ENCODE results near the gene KIAA0825.
A peak's percentile ranks its signal among the peaks of the same experiment; 100 is the strongest.

The KIAA0825 gene

GRCh38 chr5:94243612-94244011 is 374.8 kb downstream of the KIAA0825 start:
- Histone ChIP-seq H3K9me3 (ENCODE audit: control insufficient read depth in 5 of 5, low read length in 5 of 5) (no peaks in the 10 kb centered on the region), H3K27ac (ENCODE audit: low read depth, low read length) (no peak overlapping the region), H3K36me3 (ENCODE audit: control insufficient read depth in 5 of 5, insufficient read depth in 5 of 5, low read length in 5 of 5) (no peaks in the 10 kb centered on the region), H3K27me3 (ENCODE audit: control insufficient read depth in 5 of 5, insufficient read depth in 4 of 5, low read length in 5 of 5) (no peaks in the 10 kb centered on the region), H3K4me1 (ENCODE audit: control insufficient read depth in 5 of 5, insufficient read depth in 5 of 5, low read length in 5 of 5) (peaks cover 7 to 30% (median 16%) of the 10 kb centered on the region in 5 donors), H3K9ac (ENCODE audit: low read length in 5 of 5) (no peak overlapping the region), H3K4me3 (ENCODE audit: low read depth in 1 of 5, low read length in 5 of 5) (no peak overlapping the region)

- H3K9me3 ChIP-seq (ENCODE audit: control insufficient read depth in 5 of 5, low read length in 5 of 5), result peaks cover 0 to 2% (median 0%) of the 10 kb centered on the region in 5 donors
- no peaks in the 10 kb centered on the region for H3K27me3 ChIP-seq (ENCODE audit: control insufficient read depth in 5 of 5, insufficient read depth in 4 of 5, low read length in 5 of 5)
- H3K27ac ChIP-seq (ENCODE audit: low read depth, low read length), result peak overlapping the region; percentile 34
- H3K36me3 ChIP-seq (ENCODE audit: control insufficient read depth in 5 of 5, insufficient read depth in 5 of 5, low read length in 5 of 5), result no peaks in the 10 kb centered on the region
- H3K4me3 ChIP-seq (ENCODE audit: low read depth in 1 of 5, low read length in 5 of 5), result no peak overlapping the region
- no peak overlapping the region for H3K9ac ChIP-seq (ENCODE audit: low read length in 5 of 5)
- peaks cover 7 to 30% (median 16%) of the 10 kb centered on the region in 5 donors for H3K4me1 ChIP-seq (ENCODE audit: control insufficient read depth in 5 of 5, insufficient read depth in 5 of 5, low read length in 5 of 5)
Observed at GRCh38 chr5:94240993-94241651, 377.3 kb downstream of the KIAA0825 start.

GRCh38 chr5:94240596-94240992 is 377.8 kb downstream of the KIAA0825 start:
- peaks cover 0 to 7% (median 5%) of the 10 kb centered on the region in 5 donors for H3K9me3 ChIP-seq (ENCODE audit: control insufficient read depth in 5 of 5, low read length in 5 of 5)
- H3K4me3 ChIP-seq (ENCODE audit: low read depth in 1 of 5, low read length in 5 of 5), result no peak overlapping the region
- H3K9ac ChIP-seq (ENCODE audit: low read length in 5 of 5), result no peak overlapping the region
- no peaks in the 10 kb centered on the region for H3K27me3 ChIP-seq (ENCODE audit: control insufficient read depth in 5 of 5, insufficient read depth in 4 of 5, low read length in 5 of 5)
- H3K27ac ChIP-seq (ENCODE audit: low read depth, low read length), result peak overlapping the region; percentile 34
- H3K36me3 ChIP-seq (ENCODE audit: control insufficient read depth in 5 of 5, insufficient read depth in 5 of 5, low read length in 5 of 5), result no peaks in the 10 kb centered on the region
- peaks cover 7 to 27% (median 16%) of the 10 kb centered on the region in 5 donors for H3K4me1 ChIP-seq (ENCODE audit: control insufficient read depth in 5 of 5, insufficient read depth in 5 of 5, low read length in 5 of 5)

- Histone ChIP-seq H3K9ac (ENCODE audit: low read length in 5 of 5) (no peak overlapping the region), H3K4me1 (ENCODE audit: control insufficient read depth in 5 of 5, insufficient read depth in 5 of 5, low read length in 5 of 5) (peaks cover 7 to 22% (median 16%) of the 10 kb centered on the region in 5 donors), H3K27ac (ENCODE audit: low read depth, low read length) (peak overlapping the region; percentile 34), H3K9me3 (ENCODE audit: control insufficient read depth in 5 of 5, low read length in 5 of 5) (peaks cover 0 to 9% (median 5%) of the 10 kb centered on the region in 5 donors), H3K4me3 (ENCODE audit: low read depth in 1 of 5, low read length in 5 of 5) (no peak overlapping the region), H3K36me3 (ENCODE audit: control insufficient read depth in 5 of 5, insufficient read depth in 5 of 5, low read length in 5 of 5) (no peaks in the 10 kb centered on the region), H3K27me3 (ENCODE audit: control insufficient read depth in 5 of 5, insufficient read depth in 4 of 5, low read length in 5 of 5) (no peaks in the 10 kb centered on the region)
Observed at GRCh38 chr5:94240134-94240533, 378.3 kb downstream of the KIAA0825 start.

GRCh38 chr5:94239266-94239665 is 379.1 kb downstream of the KIAA0825 start:
- no peak overlapping the region for H3K4me3 ChIP-seq (ENCODE audit: low read depth in 1 of 5, low read length in 5 of 5)
- H3K27ac ChIP-seq (ENCODE audit: low read depth, low read length), result no peak overlapping the region
- peaks cover 0 to 14% (median 5%) of the 10 kb centered on the region in 5 donors for H3K9me3 ChIP-seq (ENCODE audit: control insufficient read depth in 5 of 5, low read length in 5 of 5)
- no peaks in the 10 kb centered on the region for H3K36me3 ChIP-seq (ENCODE audit: control insufficient read depth in 5 of 5, insufficient read depth in 5 of 5, low read length in 5 of 5)
- no peak overlapping the region for H3K9ac ChIP-seq (ENCODE audit: low read length in 5 of 5)
- H3K27me3 ChIP-seq (ENCODE audit: control insufficient read depth in 5 of 5, insufficient read depth in 4 of 5, low read length in 5 of 5), result no peaks in the 10 kb centered on the region
- peaks cover 7 to 27% (median 20%) of the 10 kb centered on the region in 5 donors for H3K4me1 ChIP-seq (ENCODE audit: control insufficient read depth in 5 of 5, insufficient read depth in 5 of 5, low read length in 5 of 5)

- peaks cover 0 to 24% (median 6%) of the 10 kb centered on the region in 5 donors for H3K4me1 ChIP-seq (ENCODE audit: control insufficient read depth in 5 of 5, insufficient read depth in 5 of 5, low read length in 5 of 5)
Observed at GRCh38 chr5:94234987-94235386, 383.4 kb downstream of the KIAA0825 start.

GRCh38 chr5:94228791-94229190 is 389.6 kb downstream of the KIAA0825 start:
- H3K4me1 ChIP-seq (ENCODE audit: control insufficient read depth in 5 of 5, insufficient read depth in 5 of 5, low read length in 5 of 5), result peaks cover 0 to 21% (median 3%) of the 10 kb centered on the region in 5 donors
- no peak overlapping the region for H3K4me3 ChIP-seq (ENCODE audit: low read depth in 1 of 5, low read length in 5 of 5)
- no peaks in the 10 kb centered on the region for H3K36me3 ChIP-seq (ENCODE audit: control insufficient read depth in 5 of 5, insufficient read depth in 5 of 5, low read length in 5 of 5)
- no peak overlapping the region for H3K9ac ChIP-seq (ENCODE audit: low read length in 5 of 5)
- no peaks in the 10 kb centered on the region for H3K27me3 ChIP-seq (ENCODE audit: control insufficient read depth in 5 of 5, insufficient read depth in 4 of 5, low read length in 5 of 5)
- peak overlapping the region; percentile 20 for H3K27ac ChIP-seq (ENCODE audit: low read depth, low read length)
- no peaks in the 10 kb centered on the region for H3K9me3 ChIP-seq (ENCODE audit: control insufficient read depth in 5 of 5, low read length in 5 of 5)

More at GRCh38 chr5:94234987-94235386, 383.4 kb downstream of the KIAA0825 start:
- peaks cover 0 to 14% (median 5%) of the 10 kb centered on the region in 5 donors for H3K9me3 ChIP-seq (ENCODE audit: control insufficient read depth in 5 of 5, low read length in 5 of 5)
- no peak overlapping the region for H3K4me3 ChIP-seq (ENCODE audit: low read depth in 1 of 5, low read length in 5 of 5)
- no peak overlapping the region for H3K9ac ChIP-seq (ENCODE audit: low read length in 5 of 5)
- no peak overlapping the region for H3K27ac ChIP-seq (ENCODE audit: low read depth, low read length)
- H3K36me3 ChIP-seq (ENCODE audit: control insufficient read depth in 5 of 5, insufficient read depth in 5 of 5, low read length in 5 of 5), result no peaks in the 10 kb centered on the region
- no peaks in the 10 kb centered on the region for H3K27me3 ChIP-seq (ENCODE audit: control insufficient read depth in 5 of 5, insufficient read depth in 4 of 5, low read length in 5 of 5)

- H3K4me3 ChIP-seq (ENCODE audit: low read depth in 1 of 5, low read length in 5 of 5), result no peak overlapping the region
- peaks cover 0 to 4% (median 0%) of the 10 kb centered on the region in 5 donors for H3K4me1 ChIP-seq (ENCODE audit: control insufficient read depth in 5 of 5, insufficient read depth in 5 of 5, low read length in 5 of 5)
- H3K27me3 ChIP-seq (ENCODE audit: control insufficient read depth in 5 of 5, insufficient read depth in 4 of 5, low read length in 5 of 5), result no peaks in the 10 kb centered on the region
- H3K36me3 ChIP-seq (ENCODE audit: control insufficient read depth in 5 of 5, insufficient read depth in 5 of 5, low read length in 5 of 5), result no peaks in the 10 kb centered on the region
- H3K27ac ChIP-seq (ENCODE audit: low read depth, low read length), result no peak overlapping the region
- H3K9ac ChIP-seq (ENCODE audit: low read length in 5 of 5), result no peak overlapping the region
- H3K9me3 ChIP-seq (ENCODE audit: control insufficient read depth in 5 of 5, low read length in 5 of 5), result no peaks in the 10 kb centered on the region
Observed at GRCh38 chr5:94223235-94223634, 395.2 kb downstream of the KIAA0825 start.

- peaks cover 0 to 7% (median 0%) of the 10 kb centered on the region in 5 donors for H3K4me1 ChIP-seq (ENCODE audit: control insufficient read depth in 5 of 5, insufficient read depth in 5 of 5, low read length in 5 of 5)
- peaks cover 0 to 3% (median 0%) of the 10 kb centered on the region in 5 donors for H3K36me3 ChIP-seq (ENCODE audit: control insufficient read depth in 5 of 5, insufficient read depth in 5 of 5, low read length in 5 of 5)
- H3K4me3 ChIP-seq (ENCODE audit: low read depth in 1 of 5, low read length in 5 of 5), result no peak overlapping the region
- H3K27ac ChIP-seq (ENCODE audit: low read depth, low read length), result no peak overlapping the region
- H3K9ac ChIP-seq (ENCODE audit: low read length in 5 of 5), result no peak overlapping the region
- no peaks in the 10 kb centered on the region for H3K9me3 ChIP-seq (ENCODE audit: control insufficient read depth in 5 of 5, low read length in 5 of 5)
- no peaks in the 10 kb centered on the region for H3K27me3 ChIP-seq (ENCODE audit: control insufficient read depth in 5 of 5, insufficient read depth in 4 of 5, low read length in 5 of 5)
Observed at GRCh38 chr5:94218374-94218773, 400.0 kb downstream of the KIAA0825 start.

GRCh38 chr5:94217745-94218144 is 400.7 kb downstream of the KIAA0825 start:
- Histone ChIP-seq H3K9ac (ENCODE audit: low read length in 5 of 5) (no peak overlapping the region), H3K27me3 (ENCODE audit: control insufficient read depth in 5 of 5, insufficient read depth in 4 of 5, low read length in 5 of 5) (no peaks in the 10 kb centered on the region), H3K4me3 (ENCODE audit: low read depth in 1 of 5, low read length in 5 of 5) (no peak overlapping the region), H3K27ac (ENCODE audit: low read depth, low read length) (no peak overlapping the region), H3K4me1 (ENCODE audit: control insufficient read depth in 5 of 5, insufficient read depth in 5 of 5, low read length in 5 of 5) (peaks cover 0 to 7% (median 0%) of the 10 kb centered on the region in 5 donors), H3K9me3 (ENCODE audit: control insufficient read depth in 5 of 5, low read length in 5 of 5) (no peaks in the 10 kb centered on the region), H3K36me3 (ENCODE audit: control insufficient read depth in 5 of 5, insufficient read depth in 5 of 5, low read length in 5 of 5) (peaks cover 0 to 3% (median 0%) of the 10 kb centered on the region in 5 donors)
